WTC11 (cell line): ENCODE results near the gene FOXC1. TPM values are rescaled to one million over a fixed set of nuclear protein-coding genes. Genes with fewer than 3 reads are reported as not detected.

Source experiments
- ATAC-seq: fragments of 200-7000 bp; cut with Tn5 transposase; 2 replicates; pipeline ENCODE4 v1.10.0; 2021; ENCODE audit warnings: mild to moderate bottlenecking, moderate library complexity
- CTCF ChIA-PET: fragments of 300-600 bp; sonication (Branson Sonifier 250); formaldehyde crosslinking; loops from one replicate; lab custom pipeline; 2021; ENCODE audit warnings: antibody characterized with exemption; lab: Charles Lee
- POLR2A ChIA-PET: fragments of 350-600 bp; sonication (Branson Sonifier 250); formaldehyde crosslinking; loops from one replicate; lab custom pipeline; 2021; ENCODE audit warnings: antibody characterized with exemption; lab: Charles Lee
- DNase-seq: peaks from one replicate; pipeline ENCODE4 v3.0.0; 2021; ENCODE audit warnings: low spot score
- H3K27ac Mint-ChIP-seq: 2 replicates; pipeline ENCODE4 v1.8.0; 2021; ENCODE audit warnings: mixed read lengths
- H3K27me3 Mint-ChIP-seq: 2 replicates; pipeline ENCODE4 v1.8.0; 2021; ENCODE audit warnings: low read depth, mild to moderate bottlenecking, moderate library complexity, mixed read lengths
- H3K36me3 Mint-ChIP-seq: 2 replicates; pipeline ENCODE4 v1.8.0; 2021; ENCODE audit warnings: mixed read lengths
- H3K4me1 Mint-ChIP-seq: 2 replicates; pipeline ENCODE4 v1.8.0; 2022; ENCODE audit warnings: mixed read lengths
- H3K4me3 Mint-ChIP-seq: 2 replicates; pipeline ENCODE4 v1.8.0; 2021; ENCODE audit warnings: mild to moderate bottlenecking, moderate library complexity, mixed read lengths
- H3K9me3 Mint-ChIP-seq: 2 replicates; pipeline ENCODE4 v1.8.0; 2021; ENCODE audit warnings: mixed read lengths
- ATF1 ChIP-seq: sonication (generic); formaldehyde crosslinking; IDR thresholded peaks from 2 replicates; pipeline ENCODE4 v1.8.1; 2023; ENCODE audit warnings: mild to moderate bottlenecking, moderate library complexity, missing genetic modification reagents
- ATF2 ChIP-seq: sonication (generic); formaldehyde crosslinking; IDR thresholded peaks from 2 replicates; pipeline ENCODE4 v1.8.1; 2022; ENCODE audit warnings: low read depth, missing genetic modification reagents, borderline replicate concordance
- CDX4 ChIP-seq: fragments of 250-450 bp; sonication (Bioruptor Pico); IDR thresholded peaks from 2 replicates; pipeline ENCODE4 v1.9.0; 2021; ENCODE audit warnings: moderate library complexity, mild to moderate bottlenecking, inconsistent platforms, borderline replicate concordance
- ELF4 ChIP-seq: sonication (generic); formaldehyde crosslinking; IDR thresholded peaks from 2 replicates; pipeline ENCODE4 v1.8.1; 2022; ENCODE audit warnings: low read depth, mild to moderate bottlenecking, moderate library complexity, missing genetic modification reagents
- EMX1 ChIP-seq: fragments of 250-450 bp; sonication (Bioruptor Pico); IDR thresholded peaks from 2 replicates; pipeline ENCODE4 v1.8.0; 2021; ENCODE audit warnings: mild to moderate bottlenecking
- ESRRA ChIP-seq: sonication (generic); formaldehyde crosslinking; IDR thresholded peaks from 2 replicates; pipeline ENCODE4 v1.8.1; 2022; ENCODE audit warnings: mild to moderate bottlenecking, missing genetic modification reagents, borderline replicate concordance
- FOXK1 ChIP-seq: sonication (generic); formaldehyde crosslinking; IDR thresholded peaks from 2 replicates; pipeline ENCODE4 v1.8.0; 2022; ENCODE audit warnings: mild to moderate bottlenecking, moderate library complexity, missing genetic modification reagents
- FOXP4 ChIP-seq: sonication (generic); formaldehyde crosslinking; IDR thresholded peaks from 2 replicates; pipeline ENCODE4 v1.8.0; 2022; ENCODE audit warnings: mild to moderate bottlenecking, missing genetic modification reagents
- JAZF1 ChIP-seq: fragments of 250-450 bp; sonication (Bioruptor Pico); IDR thresholded peaks from 2 replicates; pipeline ENCODE4 v1.9.0; 2021; ENCODE audit warnings: moderate library complexity, mild to moderate bottlenecking, inconsistent platforms
- KAT7 ChIP-seq: sonication (generic); formaldehyde crosslinking; IDR thresholded peaks from 2 replicates; pipeline ENCODE4 v1.8.1; 2023; ENCODE audit warnings: missing genetic modification reagents, mild to moderate bottlenecking, borderline replicate concordance
- PRRX2 ChIP-seq: fragments of 250-450 bp; sonication (Bioruptor Pico); IDR thresholded peaks from 2 replicates; pipeline ENCODE4 v1.8.0; 2021; ENCODE audit warnings: mild to moderate bottlenecking
- RORB ChIP-seq: fragments of 250-450 bp; sonication (Bioruptor Pico); IDR thresholded peaks from 2 replicates; pipeline ENCODE4 v1.9.0; 2021; ENCODE audit warnings: mild to moderate bottlenecking
- SP1 ChIP-seq: sonication (generic); formaldehyde crosslinking; conservative IDR thresholded peaks from 2 replicates; pipeline ENCODE4 v1.8.1; 2022; ENCODE audit warnings: missing genetic modification reagents
- STAT6 ChIP-seq: sonication (generic); formaldehyde crosslinking; conservative IDR thresholded peaks from 2 replicates; pipeline ENCODE4 v1.8.1; 2023; ENCODE audit warnings: mild to moderate bottlenecking, low read depth, missing genetic modification reagents, moderate library complexity
- TEAD4 ChIP-seq: sonication (generic); formaldehyde crosslinking; IDR thresholded peaks from 2 replicates; pipeline ENCODE4 v1.8.0; 2022; ENCODE audit warnings: mild to moderate bottlenecking, missing genetic modification reagents
- ZNF317 ChIP-seq: sonication (generic); formaldehyde crosslinking; IDR thresholded peaks from 2 replicates; pipeline ENCODE4 v1.8.1; 2023; ENCODE audit warnings: low read depth, mild to moderate bottlenecking, moderate library complexity, missing genetic modification reagents, borderline replicate concordance
- ZNF396 ChIP-seq: fragments of 250-450 bp; sonication (Bioruptor Pico); IDR thresholded peaks from 2 replicates; pipeline ENCODE4 v1.8.0; 2021; ENCODE audit warnings: mild to moderate bottlenecking, moderate library complexity, borderline replicate concordance
- ZNF416 ChIP-seq: fragments of 250-450 bp; sonication (Bioruptor Pico); IDR thresholded peaks from 2 replicates; pipeline ENCODE4 v1.9.0; 2021; ENCODE audit warnings: mild to moderate bottlenecking, inconsistent platforms
- ZNF671 ChIP-seq: fragments of 250-450 bp; sonication (Bioruptor Pico); IDR thresholded peaks from 2 replicates; pipeline ENCODE4 v1.8.0; 2021; ENCODE audit warnings: mild to moderate bottlenecking
- total RNA-seq: library from RNA; stranded (reverse); gene quantifications from 3 replicates; pipeline ENCODE4 v1.2.3, GENCODE V29; 2021
- TF ChIP-seq, protein P1 (sequence below): sonication (generic); formaldehyde crosslinking; IDR thresholded peaks from 2 replicates; pipeline ENCODE4 v1.8.1; 2022; ENCODE audit warnings: mild to moderate bottlenecking, moderate library complexity, missing genetic modification reagents
- TF ChIP-seq, protein P2 (sequence below): sonication (generic); formaldehyde crosslinking; IDR thresholded peaks from 2 replicates; pipeline ENCODE4 v1.8.1; 2022; ENCODE audit warnings: mild to moderate bottlenecking, missing genetic modification reagents, moderate library complexity, borderline replicate concordance
- TF ChIP-seq, protein P3 (sequence below): sonication (generic); formaldehyde crosslinking; IDR thresholded peaks from 2 replicates; pipeline ENCODE4 v1.8.1; 2023; ENCODE audit warnings: mild to moderate bottlenecking, missing genetic modification reagents

Gene FOXC1
- total RNA-seq, 1 experiment from 2014 or later: 10.7 TPM

- TF ChIP-seq ELF4 (CRISPR knock-in tag) (no peak), ZNF317 (no peak), RORB (CRISPR knock-in tag) (no peak), ATF2 (CRISPR knock-in tag) (no peak), STAT6 (no peak), ZNF396 (no peak), ATF1 (CRISPR knock-in tag) (no peak)
- TF ChIP-seq, protein P1, sequence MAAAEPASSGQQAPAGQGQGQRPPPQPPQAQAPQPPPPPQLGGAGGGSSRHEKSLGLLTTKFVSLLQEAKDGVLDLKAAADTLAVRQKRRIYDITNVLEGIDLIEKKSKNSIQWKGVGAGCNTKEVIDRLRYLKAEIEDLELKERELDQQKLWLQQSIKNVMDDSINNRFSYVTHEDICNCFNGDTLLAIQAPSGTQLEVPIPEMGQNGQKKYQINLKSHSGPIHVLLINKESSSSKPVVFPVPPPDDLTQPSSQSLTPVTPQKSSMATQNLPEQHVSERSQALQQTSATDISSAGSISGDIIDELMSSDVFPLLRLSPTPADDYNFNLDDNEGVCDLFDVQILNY (CRISPR knock-in tag): no peak
Measured at GRCh38 chr6:1629316-1629715, 19.6 kb downstream of the FOXC1 start (continued).

DNA sequence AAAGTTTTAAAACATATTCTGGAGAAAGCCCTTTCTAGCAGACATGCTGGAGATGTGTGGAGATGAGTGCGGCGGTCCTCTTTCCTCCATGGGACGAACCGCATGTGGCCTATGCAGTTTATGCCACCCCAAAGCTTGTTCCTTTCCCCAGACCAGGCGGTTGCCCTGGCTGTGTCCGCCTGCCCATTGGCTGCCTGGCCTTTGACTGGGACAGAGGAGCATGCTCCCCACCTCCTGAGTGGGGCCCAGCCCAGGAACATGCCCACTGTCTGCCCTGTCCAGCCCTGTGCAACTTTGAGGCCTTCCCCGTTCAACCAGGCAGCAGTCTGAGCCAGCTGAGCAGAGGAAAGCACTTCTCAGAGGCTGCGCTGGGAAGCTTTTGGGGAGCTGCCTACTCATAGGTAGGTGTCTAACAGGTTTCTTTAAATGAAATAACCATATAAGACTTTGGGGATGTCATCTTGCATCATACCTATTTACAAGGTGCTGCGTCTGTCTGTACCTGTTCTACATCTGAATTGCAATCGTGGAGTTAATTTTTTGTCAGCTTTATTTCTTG, 20.6 kb downstream of the FOXC1 start:
- peaks cover 52% of the 10 kb centered on the region for H3K27me3 Mint-ChIP-seq
- ChIA-PET CTCF (no interaction called here), POLR2A (interaction anchor here (0.6 kb wide), 1 partner anchor 563 kb away, joined by 4 read pairs; no protein-coding TSS in a partner anchor)
- DNase-seq (no peak), ATAC-seq (no peak)
- peaks cover 10% of the 10 kb centered on the region for H3K4me1 Mint-ChIP-seq
- no peak overlapping the region for H3K27ac Mint-ChIP-seq
- H3K4me3 Mint-ChIP-seq: no peak overlapping the region
- no peaks in the 10 kb centered on the region for H3K36me3 Mint-ChIP-seq
- no peak for TF ChIP-seq ZNF671
- H3K9me3 Mint-ChIP-seq: no peaks in the 10 kb centered on the region

- H3K4me3 Mint-ChIP-seq: no peak overlapping the region
- ATAC-seq (no peak), DNase-seq (no peak)
- no peak overlapping the region for H3K27ac Mint-ChIP-seq
- H3K4me1 Mint-ChIP-seq: peaks cover 6% of the 10 kb centered on the region; the same call in 1 of the 2 replicates
- ChIA-PET CTCF (no interaction called here), POLR2A (no interaction called here)
- H3K27me3 Mint-ChIP-seq: peaks cover 47% of the 10 kb centered on the region
- no peaks in the 10 kb centered on the region for H3K9me3 Mint-ChIP-seq
- H3K36me3 Mint-ChIP-seq: no peaks in the 10 kb centered on the region
- TF ChIP-seq CDX4 (CRISPR knock-in tag): no peak
- TF ChIP-seq, protein P1 (CRISPR knock-in tag): no peak
- TF ChIP-seq FOXP4: no peak
- no peak for TF ChIP-seq TEAD4 (CRISPR knock-in tag)
- TF ChIP-seq EMX1 (CRISPR knock-in tag): no peak
- no peak for TF ChIP-seq KAT7 (CRISPR knock-in tag)
- TF ChIP-seq ZNF416 (CRISPR knock-in tag): no peak
- TF ChIP-seq, protein P2, sequence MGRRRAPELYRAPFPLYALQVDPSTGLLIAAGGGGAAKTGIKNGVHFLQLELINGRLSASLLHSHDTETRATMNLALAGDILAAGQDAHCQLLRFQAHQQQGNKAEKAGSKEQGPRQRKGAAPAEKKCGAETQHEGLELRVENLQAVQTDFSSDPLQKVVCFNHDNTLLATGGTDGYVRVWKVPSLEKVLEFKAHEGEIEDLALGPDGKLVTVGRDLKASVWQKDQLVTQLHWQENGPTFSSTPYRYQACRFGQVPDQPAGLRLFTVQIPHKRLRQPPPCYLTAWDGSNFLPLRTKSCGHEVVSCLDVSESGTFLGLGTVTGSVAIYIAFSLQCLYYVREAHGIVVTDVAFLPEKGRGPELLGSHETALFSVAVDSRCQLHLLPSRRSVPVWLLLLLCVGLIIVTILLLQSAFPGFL (CRISPR knock-in tag): no peak
- TF ChIP-seq, protein P3, sequence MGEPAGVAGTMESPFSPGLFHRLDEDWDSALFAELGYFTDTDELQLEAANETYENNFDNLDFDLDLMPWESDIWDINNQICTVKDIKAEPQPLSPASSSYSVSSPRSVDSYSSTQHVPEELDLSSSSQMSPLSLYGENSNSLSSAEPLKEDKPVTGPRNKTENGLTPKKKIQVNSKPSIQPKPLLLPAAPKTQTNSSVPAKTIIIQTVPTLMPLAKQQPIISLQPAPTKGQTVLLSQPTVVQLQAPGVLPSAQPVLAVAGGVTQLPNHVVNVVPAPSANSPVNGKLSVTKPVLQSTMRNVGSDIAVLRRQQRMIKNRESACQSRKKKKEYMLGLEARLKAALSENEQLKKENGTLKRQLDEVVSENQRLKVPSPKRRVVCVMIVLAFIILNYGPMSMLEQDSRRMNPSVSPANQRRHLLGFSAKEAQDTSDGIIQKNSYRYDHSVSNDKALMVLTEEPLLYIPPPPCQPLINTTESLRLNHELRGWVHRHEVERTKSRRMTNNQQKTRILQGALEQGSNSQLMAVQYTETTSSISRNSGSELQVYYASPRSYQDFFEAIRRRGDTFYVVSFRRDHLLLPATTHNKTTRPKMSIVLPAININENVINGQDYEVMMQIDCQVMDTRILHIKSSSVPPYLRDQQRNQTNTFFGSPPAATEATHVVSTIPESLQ (CRISPR knock-in tag): no peak
- no peak for TF ChIP-seq JAZF1 (CRISPR knock-in tag)
- TF ChIP-seq SP1 (CRISPR knock-in tag): no peak
- TF ChIP-seq ESRRA (CRISPR knock-in tag): no peak
- TF ChIP-seq FOXK1: no peak
- no peak for TF ChIP-seq PRRX2
Measured at GRCh38 chr6:1630771-1631217, 21.1 kb downstream of the FOXC1 start.
